ENCODE results near the gene LMO2.
"Not testable (repeated sequence)": the region's sequence is repeated elsewhere in the genome, so short reads cannot be mapped to it uniquely, and the experiment has no call there.

The LMO2 gene

DNA sequence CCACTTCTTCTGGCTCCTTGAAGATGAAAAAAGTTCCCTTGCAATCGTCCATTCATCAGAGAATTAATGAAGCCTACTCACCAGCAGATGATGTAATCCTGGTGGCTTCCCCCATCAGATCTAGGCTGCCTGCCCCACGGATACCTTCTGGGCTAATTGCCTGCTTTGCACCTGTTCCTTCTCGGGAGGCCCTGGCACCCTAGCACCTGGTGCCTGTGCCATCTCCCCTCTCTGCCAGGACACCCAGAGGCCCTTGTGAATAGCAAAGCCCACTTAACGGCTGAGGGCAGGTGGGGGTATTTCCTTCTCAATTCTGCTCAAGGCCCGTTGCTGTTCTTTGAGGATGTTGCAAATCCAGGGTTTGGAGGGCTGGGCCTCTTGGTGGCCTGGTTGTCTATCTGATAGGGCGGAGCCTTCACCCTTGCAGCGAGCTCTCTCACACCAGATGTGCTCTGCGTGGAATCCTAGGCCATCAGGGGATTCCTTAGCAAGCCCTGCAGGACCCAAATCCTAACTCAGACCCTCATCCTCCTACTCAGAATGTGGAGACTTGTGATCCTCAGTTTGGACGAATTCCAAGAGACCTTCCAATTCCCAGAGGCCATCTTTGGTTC lies at the start of gene LMO2:
Gene LMO2 (minus strand): TSS at position 363 of the 614 bp plus-strand sequence. CDS start 22,360 bp downstream, outside the sequence.
- DNase-seq: peak; percentile 64 to 65

DNA sequence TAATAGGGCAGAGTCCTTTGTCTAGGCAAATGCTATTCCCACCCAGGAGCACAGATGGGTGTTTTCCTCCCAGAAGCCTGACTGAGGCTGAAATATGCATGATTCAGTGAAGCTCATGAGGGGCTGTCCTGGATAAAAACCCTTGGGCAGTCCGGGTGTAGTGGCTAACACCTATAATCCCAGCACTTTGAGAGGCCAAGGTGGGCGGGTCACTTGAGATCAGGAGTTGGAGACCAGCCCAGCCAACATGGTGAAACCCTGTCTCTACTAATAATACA lies 48.6 kb upstream of the LMO2 start:
- DNase-seq: no peak

DNA sequence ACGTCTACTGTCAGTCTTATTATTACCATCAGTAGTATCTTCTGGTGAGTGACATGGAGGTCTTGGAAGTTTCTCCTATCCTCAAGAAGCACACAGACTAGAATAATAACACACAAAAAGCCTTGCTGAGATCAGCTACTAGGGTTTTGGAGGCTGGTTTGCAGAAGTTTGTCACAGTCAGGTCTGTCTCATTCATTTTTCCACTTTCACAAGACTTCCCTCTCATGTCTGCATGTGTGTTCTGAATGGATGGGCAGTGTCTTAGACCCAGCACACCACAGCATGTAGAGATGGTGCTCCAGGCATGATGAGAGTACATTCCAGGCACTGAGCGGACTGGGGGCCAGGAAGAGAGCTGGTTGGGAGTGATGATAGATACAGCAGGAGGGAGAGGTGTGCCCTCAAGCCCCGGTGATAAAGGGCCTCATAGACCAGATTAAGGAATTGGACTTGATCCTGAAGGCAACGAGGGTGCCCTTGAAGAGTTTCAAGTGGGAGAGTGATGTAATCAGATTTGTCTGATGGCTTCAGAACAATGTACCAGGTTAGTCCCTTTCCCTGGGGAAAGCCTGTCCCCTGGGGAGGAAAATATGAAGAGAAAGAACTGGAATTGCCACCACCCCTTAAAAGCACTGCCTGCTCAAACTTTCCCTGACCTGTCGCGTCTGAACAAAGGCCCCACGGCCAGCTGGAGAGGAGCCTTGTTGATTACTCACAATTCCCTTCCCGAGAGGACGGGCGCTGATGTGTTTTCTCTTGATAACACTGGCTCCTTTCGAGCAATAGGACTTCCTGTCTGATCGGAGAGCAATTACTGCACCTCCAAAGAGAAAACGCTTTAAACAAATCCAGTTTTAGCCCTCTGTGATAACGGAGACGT lies 45.1 kb upstream of the LMO2 start:
- no peak for DNase-seq

DNA sequence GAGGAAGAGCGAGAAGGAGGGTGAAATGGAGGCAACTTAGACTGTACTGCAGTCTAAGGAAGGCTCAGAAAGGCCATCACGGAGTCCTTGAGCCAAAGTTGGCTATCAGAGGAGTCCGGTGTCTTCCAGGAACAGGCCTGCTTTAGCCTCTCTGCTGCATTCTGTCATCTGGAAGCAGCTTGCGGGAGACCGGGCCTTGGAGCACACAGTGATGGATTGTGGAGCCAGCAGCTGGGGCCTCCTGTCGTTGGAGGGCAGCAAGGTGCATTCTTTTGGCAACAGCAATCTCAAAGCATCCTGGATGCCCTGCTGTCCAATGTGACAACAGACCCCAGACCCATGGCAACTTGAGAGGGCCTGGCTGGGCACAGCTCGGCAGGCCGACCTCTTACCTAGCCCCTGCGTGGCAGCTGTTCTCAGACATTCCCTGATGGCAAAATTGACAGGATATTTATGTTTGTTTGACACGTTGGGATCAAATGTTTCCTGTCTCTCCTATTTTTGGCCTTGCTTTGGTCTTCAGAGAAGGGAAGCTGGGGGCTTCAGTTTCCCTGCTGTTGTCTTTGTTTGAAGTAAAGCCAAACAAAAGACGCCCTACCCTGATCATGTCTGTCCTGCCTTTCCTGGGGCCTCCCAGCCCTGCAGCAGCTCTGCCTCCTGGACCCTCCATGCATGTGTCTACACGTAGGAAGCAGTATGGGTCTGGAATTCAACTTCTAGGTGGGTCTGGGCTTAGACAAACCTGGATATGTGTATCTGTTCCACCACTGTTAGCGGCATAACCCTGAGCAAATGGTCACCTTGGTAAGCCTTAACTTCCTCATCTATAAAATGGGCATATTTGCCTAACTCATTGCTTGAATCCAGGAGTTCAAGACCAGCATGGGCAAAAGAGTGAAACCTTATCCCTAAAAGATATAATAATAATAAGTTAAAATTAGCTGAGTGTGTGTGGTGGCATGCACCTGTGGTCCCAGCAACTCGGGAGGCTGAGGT lies 43.9 kb upstream of the LMO2 start:
- no peak for DNase-seq

DNA sequence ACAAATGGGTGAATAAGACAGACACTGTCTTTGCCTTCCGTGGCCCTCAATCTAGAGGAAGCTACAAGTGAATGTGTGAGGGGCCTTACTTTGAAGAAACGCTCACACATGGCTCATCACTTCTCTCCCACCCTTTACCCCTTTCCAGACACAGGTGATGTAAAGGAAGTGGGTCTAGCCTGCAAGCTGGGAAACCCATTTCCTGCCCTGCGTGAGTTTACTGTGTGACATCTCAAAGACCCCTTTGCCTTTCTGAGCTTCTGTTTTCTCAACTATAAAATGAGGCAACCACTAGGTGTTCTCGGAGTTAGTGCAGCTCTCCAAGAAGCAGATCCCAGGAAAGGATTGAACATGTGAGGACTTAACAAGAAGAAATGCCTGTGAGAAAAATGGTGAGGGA lies 43.1 kb upstream of the LMO2 start:
- DNase-seq: no peak

DNA sequence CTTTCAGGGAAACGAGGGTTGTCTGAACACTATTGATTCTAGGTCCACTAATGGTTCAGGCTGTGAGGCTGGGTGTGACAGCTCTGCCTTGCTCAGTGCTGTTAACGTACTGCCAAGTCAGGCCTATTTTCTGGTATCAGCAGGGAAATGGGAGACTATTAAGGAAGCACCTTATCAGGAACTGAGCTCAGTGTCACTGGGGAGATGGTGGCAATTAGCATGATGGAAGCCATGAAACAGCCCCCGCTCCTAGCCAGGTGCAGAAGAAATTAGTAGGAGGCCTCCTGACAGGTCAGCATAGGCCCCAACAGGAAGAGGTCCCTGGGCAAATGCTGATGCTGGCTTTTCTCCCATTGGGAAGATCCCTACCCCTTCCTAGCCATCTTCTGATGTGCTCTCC lies 42.6 kb upstream of the LMO2 start:
- DNase-seq: peak; percentile 28 to 62

DNA sequence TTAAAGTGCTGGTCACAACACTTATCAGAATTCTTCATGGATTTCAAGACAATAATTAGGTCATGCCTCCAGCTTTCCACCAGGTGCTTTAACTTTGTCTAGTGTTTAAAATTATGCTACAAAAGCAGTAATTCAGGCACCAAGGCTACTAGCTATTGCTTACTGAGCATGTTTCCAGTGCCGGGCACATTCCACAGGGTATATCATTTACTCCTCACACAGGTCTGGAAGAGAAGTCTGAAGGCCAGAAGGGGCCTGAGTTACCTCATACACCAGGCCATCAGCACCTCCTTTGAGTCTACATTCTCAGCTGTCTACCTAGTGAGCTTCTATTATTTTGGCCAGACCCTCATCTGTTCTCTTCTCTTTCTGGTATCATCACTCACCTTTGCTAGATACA lies 41.7 kb upstream of the LMO2 start:
- no peak for DNase-seq

DNA sequence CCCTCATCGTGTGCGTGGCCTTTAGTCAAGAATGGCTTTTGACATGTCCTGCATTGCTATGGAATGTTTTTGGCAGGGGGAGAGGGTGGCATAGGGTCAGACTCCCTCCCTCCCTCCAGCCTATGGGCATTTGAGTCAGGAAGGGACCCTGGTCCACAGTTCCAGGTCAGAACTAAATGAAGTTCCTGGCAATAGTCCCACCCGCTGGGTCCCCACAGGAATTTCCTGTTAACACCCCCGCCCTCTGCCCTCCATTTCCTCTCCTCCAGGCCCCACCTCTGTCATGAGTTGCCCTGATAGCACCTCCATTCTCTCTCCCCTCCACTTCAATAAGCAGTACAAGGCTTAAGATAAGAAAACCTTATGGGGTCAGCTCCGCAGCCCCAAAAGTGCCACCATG lies 40.8 kb upstream of the LMO2 start:
- no peak for DNase-seq

DNA sequence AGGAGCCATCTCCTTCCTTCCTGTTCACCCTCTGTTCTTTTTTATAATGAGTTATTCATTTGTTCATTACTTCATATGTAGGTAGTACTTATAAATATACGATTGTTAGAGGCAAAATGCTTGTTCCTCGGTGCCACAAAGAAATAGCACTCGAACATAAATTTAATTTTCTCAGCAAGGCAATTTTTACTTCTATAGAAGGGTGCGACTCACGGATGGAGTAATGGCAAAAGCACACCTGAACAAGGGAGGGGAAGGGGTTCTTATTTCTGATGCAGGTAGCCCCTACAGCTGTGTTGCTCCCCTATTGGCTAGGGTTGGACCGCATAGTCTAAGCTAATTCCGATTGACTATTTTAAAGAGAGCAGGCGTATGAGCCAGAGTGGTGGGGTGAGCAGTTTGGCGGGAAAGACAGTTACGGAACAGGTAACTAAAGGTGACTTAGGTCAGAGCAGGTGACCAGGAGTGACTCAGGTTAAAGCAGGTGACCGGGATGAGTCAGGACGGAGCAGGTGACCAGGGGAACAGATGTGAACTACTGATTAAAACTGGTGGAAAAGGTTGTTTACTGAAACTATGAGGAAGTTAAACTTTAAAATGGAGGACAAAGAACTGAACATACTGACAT lies 40.0 kb upstream of the LMO2 start:
- not testable (repeated sequence) for DNase-seq

DNA sequence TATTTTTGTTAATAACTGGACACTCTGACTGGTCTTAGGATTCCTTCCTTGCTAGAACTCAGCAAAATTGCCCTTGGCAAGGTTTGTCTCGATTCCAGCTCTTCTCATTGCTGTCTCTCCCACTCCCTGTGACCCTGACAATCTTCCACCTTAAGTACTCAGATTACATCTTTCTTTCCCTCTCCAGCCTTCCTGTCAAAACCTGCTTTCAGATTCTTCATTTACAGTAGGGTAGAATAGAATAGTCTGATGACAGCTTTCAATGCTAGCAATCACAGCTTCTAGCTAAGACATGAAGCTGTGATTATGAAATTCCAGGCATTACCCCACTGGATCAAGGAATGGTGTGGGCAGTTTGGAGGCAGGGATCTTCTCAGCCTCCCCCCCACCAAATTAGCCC lies 39.2 kb upstream of the LMO2 start:
- no peak for DNase-seq

DNA sequence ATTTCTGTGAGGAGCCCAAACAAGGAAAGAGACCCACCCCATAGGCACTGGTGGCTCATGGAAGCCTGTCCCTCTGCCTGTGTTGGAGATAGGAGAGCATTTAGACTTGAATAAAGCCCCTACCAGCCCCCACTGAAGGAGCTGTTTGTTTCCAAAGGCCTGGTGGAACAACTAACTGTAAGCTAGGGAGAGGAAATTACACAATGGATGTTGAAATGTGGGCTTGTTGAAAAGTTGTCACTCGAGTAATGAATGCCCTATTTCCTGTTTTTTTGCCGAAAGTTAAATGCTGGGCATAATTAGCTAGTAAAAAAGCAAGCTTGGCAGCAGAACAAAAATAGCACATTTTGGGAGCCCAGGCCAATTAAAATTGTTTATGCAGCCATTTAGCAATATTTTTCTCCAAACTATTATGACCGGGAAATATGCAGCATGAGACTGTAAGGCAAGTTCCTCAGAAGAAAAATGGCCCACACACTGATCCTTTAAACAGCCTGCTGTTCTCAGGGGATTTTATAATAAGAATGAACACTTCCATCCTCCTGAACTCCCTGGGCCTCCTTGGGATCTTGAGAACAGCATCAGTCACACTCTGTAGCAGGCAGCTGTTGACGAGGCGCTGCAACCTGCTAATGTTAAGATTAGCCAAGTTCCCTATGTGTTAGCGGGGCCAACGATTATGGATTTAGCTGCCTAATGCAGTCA lies 38.6 kb upstream of the LMO2 start:
- DNase-seq: no peak

DNA sequence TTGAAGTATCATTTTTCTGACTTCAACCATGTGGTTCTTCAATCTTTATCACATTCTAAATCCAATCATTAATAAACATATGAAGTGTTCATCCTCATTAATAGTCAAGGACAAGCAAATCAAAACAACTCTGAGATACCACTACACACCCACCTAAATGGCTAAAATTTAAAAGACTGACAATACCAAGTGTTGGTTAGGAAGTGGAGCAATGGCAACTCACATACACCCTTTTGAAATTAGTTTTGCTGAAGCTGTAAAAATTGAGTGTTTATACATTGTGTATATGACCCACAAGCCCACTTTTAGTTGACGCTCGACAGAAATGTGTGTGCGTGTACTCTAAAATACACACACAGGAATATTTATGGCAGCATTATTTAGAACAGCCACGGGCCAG lies 36.7 kb upstream of the LMO2 start:
- no peak for DNase-seq

DNA sequence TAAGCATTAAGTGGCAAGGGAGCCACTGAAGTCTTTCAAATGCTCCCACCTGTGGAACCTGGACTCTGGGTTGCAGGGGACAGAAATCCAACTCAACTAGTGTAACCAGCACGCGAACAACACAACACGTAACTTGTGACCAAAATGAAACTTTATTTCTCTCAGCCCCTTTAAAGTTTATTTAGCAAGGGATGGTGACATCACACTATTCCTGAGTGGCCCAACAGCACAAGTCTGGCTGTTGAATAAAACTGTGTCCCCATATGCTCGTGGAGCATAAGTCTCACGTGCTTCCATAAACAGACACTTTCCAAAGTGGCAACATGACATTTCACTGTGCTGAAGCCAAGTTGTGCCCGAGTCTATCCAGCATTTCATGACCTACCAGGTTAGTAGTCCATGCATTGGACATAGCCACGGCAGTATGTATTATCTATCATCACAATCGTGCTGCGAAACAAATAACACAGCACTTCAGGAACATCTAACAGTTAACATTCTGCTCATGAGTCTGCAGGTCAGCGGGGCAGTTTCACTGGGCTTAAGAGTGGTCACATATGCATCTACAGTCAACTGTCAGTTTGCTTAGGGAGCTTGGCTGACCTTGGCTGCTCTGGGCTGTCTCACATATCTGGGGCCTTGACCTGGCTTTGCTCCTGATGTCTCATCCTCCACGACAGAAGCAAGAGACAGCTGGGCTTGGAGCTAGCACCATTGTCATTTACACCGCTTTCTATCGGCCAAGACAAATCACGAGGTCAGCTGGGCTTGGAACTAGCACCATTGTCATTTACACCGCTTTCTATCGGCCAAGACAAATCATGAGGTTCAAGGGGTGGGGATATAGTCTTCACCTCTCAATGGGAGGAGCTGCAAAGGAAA lies 35.0 kb upstream of the LMO2 start:
- no peak for DNase-seq

DNA sequence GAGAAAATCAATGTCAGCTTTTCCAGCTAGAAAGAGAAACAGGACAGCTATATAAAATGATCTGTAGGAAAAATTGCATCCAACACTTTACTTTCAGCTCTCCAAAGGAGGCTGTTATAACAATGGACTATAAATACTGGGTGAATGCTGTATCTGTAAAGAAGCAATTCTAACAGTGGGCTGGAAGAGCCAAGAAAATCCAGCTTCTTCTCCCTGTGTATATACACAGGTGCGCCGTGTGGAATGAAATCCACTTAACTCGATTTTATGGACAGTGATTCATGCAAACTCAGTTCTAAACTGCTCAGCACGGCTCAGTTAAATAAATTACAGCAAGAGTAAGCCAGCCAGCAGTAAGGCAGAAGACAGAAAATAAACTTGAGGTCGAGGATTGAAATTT lies 32.5 kb upstream of the LMO2 start:
- no peak for DNase-seq

DNA sequence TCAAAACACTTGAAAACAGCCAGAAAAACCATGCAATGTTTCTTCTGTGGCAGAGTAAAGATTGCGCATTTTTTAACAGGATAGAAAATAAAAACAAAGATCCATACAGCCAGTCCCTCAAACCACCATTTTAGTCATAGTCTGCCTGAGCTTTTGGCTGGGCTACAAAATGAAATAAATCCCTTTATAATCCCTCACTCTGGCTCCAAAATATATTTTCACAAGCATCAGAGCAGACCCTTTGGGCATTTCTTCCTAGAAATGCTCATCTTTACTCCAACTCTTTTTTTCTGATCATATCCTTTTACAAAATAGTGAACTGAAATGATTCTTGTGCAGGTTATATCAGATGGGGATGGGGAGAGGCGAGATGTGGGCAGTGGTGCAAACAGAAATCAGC lies 31.8 kb upstream of the LMO2 start:
- no peak for DNase-seq

DNA sequence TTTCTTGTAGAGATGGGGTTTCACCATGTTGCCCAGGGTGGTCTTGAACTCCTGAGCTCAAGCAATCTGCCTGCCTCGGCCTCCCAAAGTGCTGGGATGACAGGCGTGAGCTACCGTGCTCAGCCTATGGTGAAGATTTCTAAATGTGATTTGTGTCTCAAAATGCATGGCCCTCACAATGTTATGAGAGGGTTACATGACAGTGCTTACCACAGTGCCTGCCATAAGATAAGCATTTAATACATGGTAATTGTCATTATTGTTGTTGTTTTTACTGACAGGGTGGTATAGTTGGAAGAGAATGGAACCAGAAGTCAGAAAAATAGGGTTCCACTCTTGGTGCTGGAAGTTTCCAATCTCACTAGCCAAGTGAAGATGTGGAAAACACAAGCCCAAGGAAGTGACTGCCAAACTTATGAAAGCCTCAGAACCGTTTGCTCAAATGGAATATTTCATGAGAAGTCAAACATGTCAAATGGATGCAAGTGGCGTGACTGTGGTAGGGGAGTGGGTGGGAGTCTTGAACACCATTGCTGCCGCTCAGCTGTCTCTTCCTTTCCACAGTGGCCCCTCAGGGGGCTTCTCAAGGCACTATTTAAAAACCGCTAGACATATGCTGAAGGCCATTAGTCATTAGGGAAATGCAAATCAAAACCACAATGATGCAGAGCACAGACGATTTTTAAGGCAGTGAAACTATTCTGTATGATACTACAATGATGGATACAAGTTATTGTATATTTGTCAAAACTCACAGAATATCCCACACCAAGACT lies 29.1 kb upstream of the LMO2 start:
- peak in 1 of 2 experiments; percentile 13 for DNase-seq

DNA sequence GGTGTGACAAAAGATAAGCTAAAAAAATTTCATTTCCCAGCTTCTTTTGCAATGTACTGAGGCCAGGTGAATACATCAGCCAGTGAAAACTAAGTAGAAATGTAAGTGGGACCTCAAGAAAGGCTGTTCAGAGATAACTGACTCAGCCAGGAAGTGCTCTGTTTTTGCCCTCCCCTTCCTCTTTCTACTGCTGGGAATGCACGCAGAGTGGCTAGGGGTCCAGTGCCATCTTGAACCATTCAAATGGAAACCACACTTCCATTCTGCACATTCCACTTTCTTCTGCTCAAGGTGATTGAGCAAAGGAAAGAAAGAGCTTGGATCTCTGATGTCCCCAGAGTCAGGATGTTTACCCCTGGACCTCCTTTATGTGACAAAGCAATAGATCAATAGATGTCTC lies 27.8 kb upstream of the LMO2 start:
- no peak for DNase-seq

DNA sequence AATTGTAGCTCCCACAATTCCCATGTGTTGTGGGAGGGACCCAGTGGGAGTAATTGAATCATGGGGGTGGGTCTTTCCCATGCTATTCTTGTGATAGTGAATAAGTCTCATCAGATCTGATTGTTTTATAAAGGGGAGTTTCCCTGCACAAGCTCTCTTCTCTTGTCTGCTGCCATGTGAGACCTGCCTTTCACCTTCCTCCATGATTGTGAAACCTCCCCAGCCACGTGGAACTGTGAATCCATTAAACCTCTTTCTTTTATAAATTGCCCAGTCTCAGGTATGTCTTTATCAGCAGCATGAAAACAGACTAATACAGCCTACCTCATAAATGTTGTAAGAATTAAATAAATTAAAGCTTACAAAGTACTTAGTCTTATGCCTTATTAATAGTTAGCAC lies 25.5 kb upstream of the LMO2 start:
- not testable (repeated sequence) for DNase-seq

DNA sequence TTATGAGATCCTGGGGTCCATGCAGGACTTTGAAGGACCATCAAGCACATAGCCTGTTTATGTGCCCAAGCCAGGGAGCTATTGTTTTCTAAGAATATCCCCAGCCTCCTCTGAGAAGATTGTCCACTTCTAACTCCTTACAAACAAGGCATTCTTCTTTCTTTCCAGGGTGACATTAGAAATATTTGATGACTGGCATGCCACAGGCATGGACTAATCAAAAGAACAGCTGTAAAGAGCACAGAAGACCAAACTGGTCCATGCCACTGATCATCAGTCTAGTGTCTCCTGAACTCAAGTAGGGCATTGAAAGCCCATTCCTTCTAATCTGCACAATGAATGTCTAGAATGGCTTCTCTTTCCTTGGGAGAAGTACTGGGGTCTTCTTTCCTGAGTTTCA lies 24.9 kb upstream of the LMO2 start:
- DNase-seq: no peak

DNA sequence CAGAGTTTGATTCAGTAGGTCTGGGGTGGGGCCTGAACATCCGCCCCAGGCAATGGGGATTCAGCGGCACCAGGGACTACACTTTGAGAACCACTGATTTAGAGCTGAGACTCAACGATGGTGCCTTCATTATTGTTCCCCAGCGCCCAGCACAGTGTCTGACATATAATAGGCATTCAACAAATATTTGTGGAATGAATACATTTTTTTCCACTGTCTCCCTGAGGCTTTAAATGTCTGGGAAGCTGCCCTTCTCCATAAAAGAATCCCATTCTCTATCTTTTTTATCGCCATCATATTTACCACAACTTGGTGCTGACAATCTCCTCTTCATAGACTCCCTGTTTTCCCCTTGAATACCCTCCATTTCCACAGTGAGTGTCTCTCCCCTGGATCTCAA lies 23.6 kb upstream of the LMO2 start:
- DNase-seq: no peak

DNA sequence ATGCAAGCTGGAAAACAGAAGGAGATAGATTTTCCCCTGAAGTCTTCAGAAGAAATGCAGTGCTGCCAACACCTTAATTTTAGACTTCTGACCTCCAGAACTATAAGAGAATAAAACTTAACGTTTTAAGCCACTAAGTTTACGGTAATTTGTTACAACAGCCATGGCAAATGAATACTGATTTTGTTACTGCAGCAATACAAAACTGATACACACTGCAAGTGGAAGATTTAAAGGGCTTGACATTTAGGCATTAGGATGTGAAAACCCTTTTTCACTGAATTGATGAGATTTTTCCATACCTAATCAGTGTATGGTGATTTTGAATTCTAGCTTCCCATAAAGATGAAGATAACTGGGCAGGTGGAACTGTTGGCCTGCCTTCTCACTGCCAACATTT lies 22.1 kb upstream of the LMO2 start:
- DNase-seq: no peak
